Fibroblast of skin of right quadriceps (primary cell): Measurements from ENCODE around the gene SETBP1.

Source experiments
- DNase-seq: peaks from one replicate; pipeline ENCODE4 v3.0.0-alpha.2; 2013

The SETBP1 gene

GRCh38 chr18:44916429-44917207 lies 235.9 kb downstream of the SETBP1 start:
- DNase-seq: no peak

DNA sequence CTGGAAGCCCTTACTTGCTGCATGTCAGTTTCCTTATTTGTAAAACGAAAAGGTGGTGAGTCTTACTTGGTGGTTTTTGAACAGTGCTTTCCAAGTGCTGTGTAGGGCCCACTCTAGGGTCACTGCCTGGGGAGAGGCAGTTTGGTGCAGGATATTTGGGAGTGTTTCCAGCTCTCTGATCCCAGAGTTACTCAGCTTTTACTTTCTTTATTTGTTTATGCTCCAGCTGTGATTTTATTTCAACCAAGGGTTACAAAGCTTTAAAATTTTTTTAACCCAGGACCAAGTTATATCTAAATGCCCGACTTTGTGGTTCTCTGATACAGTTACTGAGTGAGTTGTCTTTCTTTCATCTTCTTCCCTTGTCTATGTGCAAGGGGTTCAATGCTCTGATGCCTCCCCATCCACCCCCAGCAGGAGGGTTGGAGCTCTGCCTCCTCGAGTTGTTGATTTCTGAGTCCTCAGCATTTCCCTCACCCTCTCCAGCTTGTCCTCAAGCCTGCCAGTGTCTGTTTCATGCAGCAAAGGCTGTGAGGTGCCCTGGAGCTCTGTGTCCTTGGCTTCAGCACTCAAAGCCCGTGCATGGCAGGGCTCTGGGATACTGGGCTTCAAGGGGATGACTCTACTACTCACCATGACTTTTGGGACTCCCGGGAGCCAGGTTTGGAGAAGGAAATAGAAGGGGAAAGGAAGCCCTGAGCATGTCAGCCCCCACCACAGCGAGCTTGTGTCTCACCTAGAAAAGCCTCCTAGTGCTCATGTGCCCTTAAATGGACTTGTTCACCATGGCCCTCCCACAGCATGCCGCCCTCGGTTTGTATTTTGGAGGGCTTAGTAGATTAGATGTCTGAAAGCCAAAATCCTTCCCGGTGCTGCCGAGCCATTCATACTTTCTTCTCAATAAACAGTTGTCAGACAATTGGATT lies 236.8 kb downstream of the SETBP1 start:
- DNase-seq: no peak

- DNase-seq: no peak
These were observed 237.4 kb downstream of the SETBP1 start for GRCh38 chr18:44918142-44918476.

DNA sequence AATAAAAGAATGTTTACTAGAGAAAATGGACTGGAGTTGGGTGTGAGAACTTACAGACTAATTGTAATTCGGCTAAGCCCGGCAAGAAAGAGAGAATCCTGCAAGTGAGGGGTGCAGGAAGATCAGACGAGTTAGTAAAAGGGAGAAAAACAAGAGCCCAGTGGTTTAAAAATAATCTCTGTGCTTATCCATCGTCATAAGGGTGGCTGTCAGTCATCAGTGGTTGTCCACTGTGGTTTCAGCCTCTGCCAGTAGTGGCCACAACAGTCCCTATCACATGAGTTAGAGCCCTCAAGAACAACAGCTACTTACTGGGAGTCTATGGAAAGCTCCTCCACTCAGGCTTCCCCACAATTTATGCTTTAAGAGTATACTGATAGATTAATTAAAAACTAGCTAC lies 239.8 kb downstream of the SETBP1 start:
- no peak for DNase-seq

- no peak for DNase-seq
These were observed 241.3 kb downstream of the SETBP1 start for GRCh38 chr18:44921974-44922373.

DNA sequence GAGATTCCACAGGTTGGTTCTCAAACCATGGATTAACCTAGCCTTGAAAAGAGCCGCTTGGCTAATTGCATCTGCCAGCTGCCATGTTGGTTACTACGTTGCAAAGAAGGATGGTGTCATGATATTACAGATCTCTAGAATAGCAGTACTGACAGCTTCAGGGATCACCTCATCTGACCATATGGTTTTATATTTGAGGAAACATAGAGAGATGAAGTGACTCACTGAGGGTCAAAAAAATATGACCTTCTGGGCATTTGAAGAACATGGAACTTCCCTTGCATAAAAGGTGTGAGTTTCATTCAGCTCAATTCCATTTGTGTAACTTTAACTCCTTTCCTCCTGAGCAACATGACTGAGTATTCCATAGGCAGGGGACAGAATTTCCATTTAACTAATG lies 242.3 kb downstream of the SETBP1 start:
- DNase-seq: no peak

- DNase-seq: no peak
These were observed 244.3 kb downstream of the SETBP1 start for GRCh38 chr18:44924785-44925499.

DNA sequence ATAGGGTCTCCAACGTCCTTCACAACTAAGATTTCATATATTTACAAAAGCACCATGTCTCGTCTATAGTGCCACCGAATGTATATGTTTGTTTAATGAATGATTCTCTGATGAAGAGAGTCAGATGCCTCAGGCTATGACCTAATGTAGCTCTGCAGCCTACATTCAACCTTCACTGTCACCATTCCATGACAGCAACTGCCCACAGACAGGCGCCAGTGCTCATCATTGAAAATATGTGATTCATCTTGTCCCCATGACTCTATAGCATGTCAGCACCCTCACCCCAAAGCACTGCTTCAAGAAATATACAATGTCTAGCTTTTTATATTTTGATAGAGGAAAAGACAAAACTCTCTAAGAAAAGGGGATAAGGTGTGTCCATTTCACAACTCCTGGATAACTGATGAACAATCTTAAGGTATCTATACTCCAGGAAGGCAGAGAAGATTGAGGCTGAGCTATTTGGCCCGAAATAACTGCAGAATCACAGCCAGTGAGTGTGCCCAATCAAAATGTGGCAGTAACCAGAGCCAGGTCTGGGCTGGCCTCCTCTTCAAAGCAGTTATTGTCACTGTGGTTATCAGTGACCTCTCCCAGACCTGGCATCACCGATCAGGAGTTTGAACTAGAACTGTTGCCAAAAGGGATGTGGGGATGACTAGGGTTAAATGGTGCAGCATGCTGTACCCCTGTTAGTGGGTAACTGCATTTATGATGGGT lies 246.6 kb downstream of the SETBP1 start:
- DNase-seq: peak; percentile 44

GRCh38 chr18:44934901-44935300 lies 254.2 kb downstream of the SETBP1 start:
- no peak for DNase-seq

DNA sequence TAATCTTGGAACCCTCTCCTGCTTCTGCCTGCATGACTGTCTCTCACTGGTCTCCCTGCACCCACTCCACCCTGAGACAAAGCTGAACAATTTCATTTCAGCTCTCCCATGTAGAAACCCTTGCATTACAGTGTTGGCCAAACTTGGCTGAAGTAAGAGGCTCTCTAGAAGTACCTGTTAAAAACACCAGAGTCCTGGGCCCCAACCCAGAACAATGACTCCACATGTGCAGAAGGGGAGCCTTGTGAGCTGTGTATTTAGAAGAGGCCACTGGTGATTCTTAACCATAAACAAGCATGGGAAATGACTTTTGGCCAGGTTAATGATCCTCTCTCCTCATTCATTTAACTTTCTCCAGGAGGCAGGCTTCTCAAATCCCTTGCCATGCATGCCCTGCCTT lies 254.8 kb downstream of the SETBP1 start:
- DNase-seq: no peak

GRCh38 chr18:44936485-44936884 lies 255.8 kb downstream of the SETBP1 start:
- DNase-seq: no peak

DNA sequence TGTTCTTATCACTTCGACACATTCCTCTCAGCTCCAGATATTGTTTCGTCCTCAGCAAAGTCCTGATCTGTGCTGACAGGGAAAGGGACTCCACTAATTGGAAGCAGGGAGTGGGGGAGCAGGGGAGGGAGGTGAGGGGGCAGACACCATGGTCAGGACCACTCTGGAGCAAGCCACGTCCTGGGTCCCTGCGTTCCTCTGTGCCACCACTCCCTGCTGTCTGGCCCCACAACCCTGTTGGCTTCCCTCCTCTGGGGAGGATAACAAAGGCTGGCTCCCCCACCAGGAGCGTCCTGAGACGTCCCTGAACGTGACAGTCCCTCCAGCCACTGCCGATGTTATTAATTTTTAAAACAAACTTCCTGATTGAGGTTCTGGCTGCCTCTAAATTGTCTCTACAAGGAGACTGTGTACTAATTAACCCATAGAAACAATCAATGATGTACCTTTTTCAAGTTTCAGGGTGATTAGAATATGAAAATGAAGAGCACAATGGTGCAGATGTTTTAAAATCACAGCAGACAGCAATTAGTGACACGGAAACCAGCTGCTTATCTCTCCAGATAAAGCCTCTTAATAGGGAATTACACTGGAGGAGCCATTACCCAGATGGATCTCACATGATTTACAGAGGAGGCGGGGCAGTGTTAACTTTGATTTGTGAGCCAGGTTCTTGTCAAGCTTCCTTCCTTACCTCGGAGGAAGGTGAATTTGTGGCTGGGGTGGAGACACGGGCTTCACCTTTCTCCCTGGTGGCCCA lies 257.5 kb downstream of the SETBP1 start:
- no peak for DNase-seq

DNA sequence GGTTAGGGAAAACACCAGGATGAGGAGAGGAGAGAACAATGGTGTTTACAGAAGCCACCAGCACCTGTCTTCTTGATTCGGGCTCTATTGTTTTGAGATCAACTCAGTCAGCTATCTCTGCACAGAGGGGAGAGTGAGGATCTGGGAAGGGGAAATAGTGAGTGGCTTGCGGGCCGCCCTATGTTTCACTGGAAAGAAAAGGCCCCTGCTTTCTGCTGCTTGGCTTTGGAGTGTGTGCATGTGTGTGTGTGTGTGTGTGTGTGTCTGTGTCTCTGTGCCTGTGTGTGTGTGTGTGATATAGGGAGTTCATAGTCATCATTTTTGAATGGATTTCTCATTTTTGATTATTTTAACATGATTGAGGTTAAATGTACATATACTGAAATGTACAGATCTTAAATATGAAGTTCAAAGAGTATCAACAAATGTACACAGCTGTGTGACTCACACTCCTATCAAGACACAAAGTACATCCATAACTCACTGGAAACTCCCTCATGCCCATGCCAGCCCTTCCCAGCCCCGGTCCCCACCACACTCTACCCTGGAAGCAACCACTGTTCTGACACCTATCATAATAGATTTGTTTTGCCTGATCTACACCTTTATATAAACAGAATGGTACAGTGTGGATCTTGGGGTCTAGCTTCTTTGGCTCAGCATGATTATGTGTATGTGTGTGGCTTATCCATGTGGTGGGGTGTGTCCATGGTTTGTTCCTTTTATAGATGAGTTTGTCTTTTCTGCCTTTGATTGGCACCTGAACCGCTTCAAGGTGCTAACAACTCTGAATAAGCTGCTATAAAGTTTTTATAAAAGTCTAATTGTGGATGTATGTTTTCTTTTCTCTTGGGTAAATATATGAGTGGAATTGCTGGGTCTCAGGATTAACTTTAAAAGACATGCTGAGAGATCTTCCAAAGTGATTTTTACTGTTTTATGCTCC lies 258.3 kb downstream of the SETBP1 start:
- DNase-seq: no peak

DNA sequence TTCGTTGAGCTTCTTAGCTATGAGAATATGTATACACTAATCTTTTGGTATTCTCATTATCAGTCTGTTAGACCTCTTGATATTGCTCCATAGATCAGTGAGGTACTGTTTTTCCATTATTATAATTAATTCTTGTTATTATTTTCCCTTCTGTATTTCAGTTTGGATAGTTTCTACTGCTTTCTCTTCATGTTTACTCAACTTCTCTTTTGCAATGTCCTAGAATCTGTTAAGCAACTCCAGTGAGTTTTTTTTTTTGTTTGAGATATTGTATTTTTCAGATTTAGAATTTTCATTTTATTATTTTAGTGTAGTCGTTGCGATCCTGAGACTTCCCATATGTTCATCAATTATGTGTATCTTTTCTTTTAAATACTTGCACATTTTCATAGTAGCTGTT lies 260.8 kb downstream of the SETBP1 start:
- DNase-seq: no peak

DNA sequence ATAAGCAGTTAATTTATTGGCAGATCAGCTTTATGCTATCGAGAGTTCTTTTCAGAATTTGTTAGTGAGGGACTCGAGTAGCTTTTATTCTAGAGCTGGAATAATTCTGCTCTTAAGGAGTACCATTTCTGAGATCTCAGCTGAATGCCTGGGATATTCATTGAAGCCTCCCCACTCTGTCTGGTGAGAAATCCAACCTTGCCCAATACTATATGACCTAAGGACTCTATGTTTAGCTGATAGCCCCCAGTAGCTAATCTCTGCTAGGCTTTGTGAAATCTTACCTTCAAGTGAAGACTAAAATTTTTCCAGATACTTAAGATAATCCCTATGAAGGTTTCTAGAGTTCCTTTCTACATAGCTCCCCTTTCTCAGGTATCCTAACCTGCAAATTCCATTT lies 261.4 kb downstream of the SETBP1 start:
- no peak for DNase-seq

- peak; percentile 89 for DNase-seq
These were observed 262.7 kb downstream of the SETBP1 start for GRCh38 chr18:44943311-44943881.

DNA sequence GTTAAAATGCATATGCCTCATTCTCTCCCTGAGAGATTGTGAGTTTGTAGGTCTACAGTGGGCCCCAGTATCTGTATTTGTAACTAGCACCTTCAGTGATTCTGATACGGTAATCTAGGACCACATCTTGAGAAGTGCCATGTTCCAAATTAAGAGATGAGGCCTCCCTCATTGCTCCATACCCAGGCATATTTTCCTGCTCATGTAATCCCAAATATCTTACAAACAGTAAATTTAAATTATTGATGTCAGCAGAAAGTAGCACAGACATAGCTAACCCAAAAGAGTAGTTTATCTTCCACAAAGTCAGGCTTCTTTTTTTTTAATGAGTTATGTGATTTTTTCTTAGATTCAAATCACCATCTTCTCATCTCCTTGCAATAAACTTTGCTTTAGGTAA lies 263.8 kb downstream of the SETBP1 start:
- peak; percentile 53 for DNase-seq

DNA sequence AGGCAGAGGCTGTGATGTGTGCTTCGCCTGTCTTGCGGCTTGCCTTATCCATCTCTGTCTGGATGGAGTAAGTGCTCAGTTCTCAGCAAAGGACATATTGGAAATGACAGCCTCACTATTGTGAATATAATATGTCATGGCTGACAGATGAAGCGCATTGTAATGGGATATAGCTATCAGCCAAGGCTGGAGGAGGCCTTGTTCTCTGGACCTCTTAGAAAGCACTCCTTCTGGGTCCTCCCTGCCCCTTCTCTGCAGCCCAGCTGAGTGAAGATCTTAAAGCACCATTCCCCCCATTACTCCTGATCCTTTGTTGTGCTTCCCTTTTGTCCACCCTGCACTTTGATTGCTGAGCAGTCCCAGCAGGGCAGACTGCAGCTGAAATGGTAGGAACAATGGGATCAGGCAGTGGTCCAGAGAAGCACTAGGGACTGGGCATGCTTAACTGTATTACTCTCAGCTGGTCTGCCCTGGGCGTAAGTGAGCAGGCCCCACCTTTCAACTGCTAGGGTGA lies 265.3 kb downstream of the SETBP1 start:
- DNase-seq: no peak

- DNase-seq: no peak
These were observed 265.9 kb downstream of the SETBP1 start for GRCh38 chr18:44946529-44947113.

- DNase-seq: no peak
These were observed 269.3 kb downstream of the SETBP1 start for GRCh38 chr18:44949967-44950366.
